Epithelial cell of proximal tubule (primary cell): Measurements from ENCODE around the gene SLC25A28. TPM values are rescaled to one million over a fixed set of nuclear protein-coding genes. Genes with fewer than 3 reads are reported as not detected.

Experiments used
- DNase-seq: peaks from one replicate; pipeline ENCODE4 v3.0.0-alpha.2; 2011; ENCODE audit warnings: low read depth
- H3K4me3 ChIP-seq: 2 replicates; pipeline ENCODE4 v1.5.1; 2011; ENCODE audit warnings: low read depth, mild to moderate bottlenecking, low read length
- total RNA-seq: library from RNA; depleted of rRNA; stranded (reverse); fragments of >200 nt; gene quantifications from 2 replicates; pipeline ENCODE4 v1.2.3, GENCODE V29; 2015
- TF ChIP-seq, protein P1 (sequence below): conservative IDR thresholded peaks from 2 replicates; pipeline ENCODE4 v1.5.1; 2012; ENCODE audit warnings: low read depth, mild to moderate bottlenecking, low read length

Gene SLC25A28
- total RNA-seq, 1 donor from 2014 or later: 3.1 TPM

DNA sequence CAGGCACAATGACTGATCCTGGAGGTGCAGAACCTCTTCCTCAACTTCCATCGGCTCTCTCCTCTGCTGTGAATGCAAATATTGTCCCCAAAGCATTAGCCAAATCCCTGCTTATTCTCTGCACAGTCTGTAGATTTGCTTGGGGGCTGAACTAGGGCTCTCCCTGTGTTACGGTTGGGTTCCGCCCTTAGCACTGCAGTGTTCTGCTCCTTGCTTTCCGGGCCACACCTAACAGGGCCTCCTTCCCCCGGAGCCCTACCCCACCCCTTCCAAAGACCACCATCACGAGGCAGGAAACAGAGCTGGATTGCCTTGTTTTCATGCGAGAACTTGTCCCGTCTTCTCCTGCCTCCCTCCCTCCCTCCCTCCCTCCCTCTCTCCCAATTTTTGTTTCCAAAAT lies 36.6 kb downstream of the SLC25A28 start:
- H3K4me3 ChIP-seq: no peak overlapping the region
- no peak for DNase-seq
- TF ChIP-seq, protein P1, sequence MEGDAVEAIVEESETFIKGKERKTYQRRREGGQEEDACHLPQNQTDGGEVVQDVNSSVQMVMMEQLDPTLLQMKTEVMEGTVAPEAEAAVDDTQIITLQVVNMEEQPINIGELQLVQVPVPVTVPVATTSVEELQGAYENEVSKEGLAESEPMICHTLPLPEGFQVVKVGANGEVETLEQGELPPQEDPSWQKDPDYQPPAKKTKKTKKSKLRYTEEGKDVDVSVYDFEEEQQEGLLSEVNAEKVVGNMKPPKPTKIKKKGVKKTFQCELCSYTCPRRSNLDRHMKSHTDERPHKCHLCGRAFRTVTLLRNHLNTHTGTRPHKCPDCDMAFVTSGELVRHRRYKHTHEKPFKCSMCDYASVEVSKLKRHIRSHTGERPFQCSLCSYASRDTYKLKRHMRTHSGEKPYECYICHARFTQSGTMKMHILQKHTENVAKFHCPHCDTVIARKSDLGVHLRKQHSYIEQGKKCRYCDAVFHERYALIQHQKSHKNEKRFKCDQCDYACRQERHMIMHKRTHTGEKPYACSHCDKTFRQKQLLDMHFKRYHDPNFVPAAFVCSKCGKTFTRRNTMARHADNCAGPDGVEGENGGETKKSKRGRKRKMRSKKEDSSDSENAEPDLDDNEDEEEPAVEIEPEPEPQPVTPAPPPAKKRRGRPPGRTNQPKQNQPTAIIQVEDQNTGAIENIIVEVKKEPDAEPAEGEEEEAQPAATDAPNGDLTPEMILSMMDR: no peak

DNA sequence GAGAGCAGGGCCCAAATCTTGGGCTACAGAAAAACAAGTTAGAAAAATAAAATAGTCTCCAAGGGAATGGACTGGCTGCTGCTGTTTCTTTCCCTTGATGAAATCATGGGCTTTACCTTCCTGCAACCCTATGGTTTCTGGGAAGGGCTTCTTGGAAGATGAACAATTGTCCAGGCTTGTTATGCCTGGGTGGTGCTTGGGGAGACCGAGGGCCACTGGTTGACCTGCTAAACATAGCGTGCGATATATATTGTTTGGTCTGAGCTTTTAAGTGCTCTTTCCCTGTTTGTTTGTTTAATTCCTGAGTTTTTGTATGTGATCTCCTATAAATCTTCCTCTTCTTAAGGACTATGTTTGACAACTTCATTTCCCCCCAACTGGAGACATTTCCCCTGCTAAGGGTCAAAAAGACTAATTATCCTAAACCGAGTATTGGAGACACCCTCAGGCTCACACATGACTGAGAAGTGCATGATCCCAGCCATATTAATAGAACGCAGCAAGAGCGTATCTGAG lies 37.9 kb downstream of the SLC25A28 start:
- TF ChIP-seq, protein P1: no peak

DNA sequence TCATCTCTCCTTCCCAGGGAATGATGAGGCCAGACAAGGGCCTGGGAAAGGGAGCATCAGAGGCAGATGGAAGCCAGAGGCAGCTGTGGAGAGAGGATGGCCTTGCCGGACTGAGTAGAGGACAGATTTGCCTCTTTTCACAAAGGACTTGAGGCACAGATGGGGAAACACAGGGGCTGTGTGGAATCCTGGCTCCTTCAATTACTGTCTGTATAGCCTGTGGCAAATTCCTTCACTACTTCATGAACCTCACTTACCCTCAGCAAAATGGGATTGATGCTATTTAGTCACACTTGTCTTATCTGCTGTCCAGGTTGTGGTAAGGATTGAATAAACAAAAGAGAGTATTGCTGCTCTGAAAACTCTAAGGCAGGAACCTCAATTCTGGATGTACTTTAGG lies 40.3 kb downstream of the SLC25A28 start:
- DNase-seq: no peak
- H3K4me3 ChIP-seq: no peak overlapping the region
- TF ChIP-seq, protein P1: no peak

More for the DNA sequence above, 37.9 kb downstream of the SLC25A28 start:
- no peak overlapping the region for H3K4me3 ChIP-seq
- DNase-seq: no peak

DNA sequence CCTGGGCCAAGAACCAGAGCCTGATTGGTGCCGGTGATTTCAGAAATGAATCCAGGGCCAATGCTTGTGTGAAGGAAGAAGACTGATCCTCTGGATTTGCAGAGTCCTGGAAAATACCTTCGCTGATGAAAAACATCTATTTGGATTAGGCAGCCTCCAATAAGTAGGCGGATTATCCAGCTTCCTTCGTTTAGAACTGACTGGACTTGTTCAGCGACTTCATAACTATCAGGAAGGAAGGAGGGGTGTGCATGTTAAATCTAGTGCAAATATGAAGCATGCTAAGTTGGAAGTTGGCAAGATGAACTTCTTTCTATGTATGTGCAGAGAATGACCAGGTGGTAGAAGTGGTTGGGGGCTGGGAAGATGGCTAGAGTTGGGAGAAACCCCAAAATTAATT lies 46.4 kb downstream of the SLC25A28 start:
- TF ChIP-seq, protein P1: no peak

DNA sequence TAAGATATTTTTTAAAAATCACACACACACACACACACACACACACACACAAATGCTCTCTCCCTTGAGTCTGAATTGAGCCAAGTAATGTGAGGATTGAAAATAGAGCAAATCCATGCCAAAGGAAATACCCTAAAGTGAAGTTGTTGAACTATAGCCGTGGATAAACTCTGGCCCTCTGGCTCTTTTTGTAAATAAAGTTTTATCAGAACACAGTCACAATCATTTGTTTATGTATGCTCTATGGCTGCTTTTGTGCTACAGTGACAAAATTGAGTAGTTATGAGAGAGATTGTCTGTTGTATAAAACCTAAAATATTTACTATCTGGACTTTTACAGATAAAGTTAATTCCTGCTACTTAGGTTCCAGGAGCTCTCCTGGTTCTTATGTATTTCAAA lies 48.4 kb downstream of the SLC25A28 start:
- no peak for DNase-seq
- no peak overlapping the region for H3K4me3 ChIP-seq
- TF ChIP-seq, protein P1: no peak

More for the DNA sequence above, 46.4 kb downstream of the SLC25A28 start:
- no peak for DNase-seq
- no peak overlapping the region for H3K4me3 ChIP-seq

DNA sequence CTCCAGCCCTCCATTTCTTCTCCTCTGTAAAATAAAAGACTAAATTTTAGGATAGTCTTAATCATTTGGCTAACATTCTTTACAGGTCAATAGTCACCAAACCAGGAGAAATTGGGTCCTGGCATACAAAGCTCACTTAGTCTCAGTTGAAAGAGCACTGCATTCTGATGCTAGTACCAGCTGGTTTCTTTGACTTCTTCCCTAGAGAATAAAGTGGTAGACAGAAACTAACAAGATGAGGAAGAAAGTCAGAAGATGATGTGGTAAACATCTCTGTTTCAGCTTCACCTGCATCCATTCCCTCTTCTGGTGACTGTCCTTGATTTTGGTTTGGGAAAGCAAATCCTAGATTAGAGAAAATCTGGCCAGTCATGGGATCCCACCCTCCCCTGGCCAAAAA lies 50.3 kb downstream of the SLC25A28 start:
- TF ChIP-seq, protein P1: no peak
- no peak for DNase-seq
- H3K4me3 ChIP-seq: no peak overlapping the region

DNA sequence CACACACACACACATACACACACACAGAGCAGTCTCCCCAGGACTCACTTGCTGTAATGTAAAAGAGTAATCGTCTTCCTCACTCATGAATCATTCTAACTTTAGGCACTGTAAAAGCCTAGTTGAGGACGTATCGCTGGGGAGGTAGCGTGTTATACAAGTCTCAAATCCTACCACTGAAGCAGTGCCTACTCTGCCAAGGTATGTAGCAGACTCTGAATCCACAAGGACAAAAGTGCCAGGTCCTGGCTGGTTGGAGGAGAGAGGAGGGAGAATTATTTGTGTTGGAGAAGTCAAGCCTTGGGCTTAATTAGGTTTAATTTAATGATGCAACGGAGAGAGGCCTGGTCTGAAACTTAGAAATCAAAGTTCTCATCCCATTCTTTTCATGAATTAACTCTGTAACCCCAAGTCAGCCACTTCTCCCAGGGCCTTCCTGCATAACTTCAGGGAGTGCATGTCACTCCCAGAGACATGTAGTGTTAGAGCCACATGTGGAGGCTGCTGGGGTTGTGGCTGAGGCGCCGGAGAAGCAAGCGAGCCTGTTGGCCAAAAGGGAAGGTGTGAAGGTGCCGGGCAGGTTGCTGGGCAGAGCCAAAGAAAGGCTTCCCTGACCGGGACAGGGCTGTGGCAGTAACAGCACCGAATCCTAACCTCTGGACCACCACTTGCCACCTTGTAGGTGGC lies 50.8 kb downstream of the SLC25A28 start:
- DNase-seq: no peak

More for the DNA sequence above, 50.8 kb downstream of the SLC25A28 start:
- TF ChIP-seq, protein P1: no peak
- H3K4me3 ChIP-seq: no peak overlapping the region
